HG03196 (cell line): ENCODE results near the gene CLINT1.

Source experiments
- ATAC-seq: cut with Tn5 transposase; IDR thresholded peaks from one replicate; pipeline ENCODE4 v1.9.1; 2021; ENCODE audit not compliant: unreplicated experiment

The CLINT1 gene

GRCh38 chr5:157761690-157762621 lies 97.0 kb downstream of the CLINT1 start:
- no peak for ATAC-seq

GRCh38 chr5:157758706-157759105 lies 100.2 kb downstream of the CLINT1 start:
- no peak for ATAC-seq

GRCh38 chr5:157756122-157756521 lies 102.8 kb downstream of the CLINT1 start:
- ATAC-seq, result no peak

GRCh38 chr5:157750320-157750719 lies 108.6 kb downstream of the CLINT1 start:
- no peak for ATAC-seq

GRCh38 chr5:157749462-157749799 lies 109.5 kb downstream of the CLINT1 start:
- no peak for ATAC-seq

- ATAC-seq, result no peak
Measured at GRCh38 chr5:157748760-157749461, 110.0 kb downstream of the CLINT1 start.

- ATAC-seq, result no peak
Measured at GRCh38 chr5:157747766-157748700, 110.9 kb downstream of the CLINT1 start.

GRCh38 chr5:157747173-157747740 lies 111.7 kb downstream of the CLINT1 start:
- no peak for ATAC-seq

GRCh38 chr5:157745041-157745456 lies 113.9 kb downstream of the CLINT1 start:
- ATAC-seq, result no peak

- peak; percentile 29 for ATAC-seq
Measured at GRCh38 chr5:157744051-157745011, 114.6 kb downstream of the CLINT1 start.

- ATAC-seq, result peak; percentile 94
Measured at GRCh38 chr5:157743163-157744050, 115.5 kb downstream of the CLINT1 start, which contains the start of gene LSM11. LSM11 (plus strand) TSS chr5:157743712; CDS start chr5:157743751, 39 bp downstream.

GRCh38 chr5:157741131-157741530 lies 117.8 kb downstream of the CLINT1 start:
- no peak for ATAC-seq

- no peak for ATAC-seq
Measured at GRCh38 chr5:157740229-157740610, 118.7 kb downstream of the CLINT1 start.

GRCh38 chr5:157739388-157740228 lies 119.3 kb downstream of the CLINT1 start:
- ATAC-seq, result no peak

- no peak for ATAC-seq
Measured at GRCh38 chr5:157735991-157736390, 123.0 kb downstream of the CLINT1 start.
